HG02870 (cell line): Measurements from ENCODE around the gene MST1.

ENCODE experiments used
- ATAC-seq: cut with Tn5 transposase; IDR thresholded peaks from one replicate; pipeline ENCODE4 v1.9.1; 2021; ENCODE audit warnings: mild to moderate bottlenecking, moderate library complexity; ENCODE audit not compliant: unreplicated experiment

Gene MST1

GRCh38 chr3:49680493-49681231, 8.6 kb downstream of the MST1 start:
- no peak for ATAC-seq

GRCh38 chr3:49675912-49676311, 13.4 kb downstream of the MST1 start:
- no peak for ATAC-seq

GRCh38 chr3:49674497-49674983, 14.7 kb downstream of the MST1 start:
- ATAC-seq: peak; percentile 17

- peak; percentile 73 for ATAC-seq
Measured at GRCh38 chr3:49673715-49674496, 15.4 kb downstream of the MST1 start, which contains the start of gene APEH. APEH (plus strand) TSS chr3:49674351; CDS start chr3:49674402, 51 bp downstream.

DNA sequence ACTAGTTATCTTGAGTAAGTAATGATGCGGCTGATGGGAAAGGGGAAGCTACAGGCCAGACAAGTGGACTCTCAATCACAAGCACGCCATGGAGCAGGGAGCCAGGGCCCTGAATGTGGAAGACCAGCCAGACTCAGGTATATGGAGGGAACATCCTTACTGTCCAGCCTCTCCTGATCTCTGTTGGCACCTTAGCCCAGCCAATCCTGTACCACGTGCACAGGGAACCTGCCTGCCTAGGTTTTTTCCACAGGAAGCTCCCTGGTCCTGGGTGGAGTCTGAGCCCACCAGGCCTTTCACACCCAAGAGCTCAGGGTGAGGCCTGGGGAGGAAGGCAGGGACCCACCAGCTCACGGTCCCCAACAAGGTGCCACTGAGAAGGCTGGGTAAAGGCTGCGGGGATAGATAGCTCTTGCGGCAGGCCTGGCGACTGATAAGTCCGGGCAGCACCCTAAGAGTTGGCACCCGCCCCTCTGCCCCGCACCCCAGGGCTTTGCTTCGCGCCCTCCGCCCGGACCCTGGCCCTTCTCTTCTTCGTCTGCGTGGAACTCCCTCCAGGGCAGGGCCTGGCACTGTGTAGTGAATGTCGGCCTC, 16.1 kb downstream of the MST1 start:
- no peak for ATAC-seq

GRCh38 chr3:49671291-49672288, 17.7 kb downstream of the MST1 start:
- ATAC-seq: no peak

DNA sequence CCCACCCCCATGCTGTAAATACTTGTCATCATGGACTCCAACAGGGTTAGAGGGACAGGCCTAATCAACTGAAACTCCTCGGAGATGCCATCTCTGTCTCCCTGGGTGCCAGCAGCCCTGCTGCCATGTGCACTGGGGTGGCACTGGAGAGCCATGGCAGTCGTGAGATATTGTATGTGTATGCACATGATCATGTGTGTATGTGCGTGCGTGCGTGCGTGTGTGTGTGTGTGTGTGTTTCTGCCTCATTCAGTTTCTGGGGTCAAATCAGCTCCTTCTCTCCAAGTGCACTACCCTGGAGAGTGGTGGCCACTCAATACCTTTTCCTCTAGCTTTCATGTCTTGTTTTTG, 18.4 kb downstream of the MST1 start:
- no peak for ATAC-seq

GRCh38 chr3:49669352-49669751, 19.9 kb downstream of the MST1 start:
- no peak for ATAC-seq

DNA sequence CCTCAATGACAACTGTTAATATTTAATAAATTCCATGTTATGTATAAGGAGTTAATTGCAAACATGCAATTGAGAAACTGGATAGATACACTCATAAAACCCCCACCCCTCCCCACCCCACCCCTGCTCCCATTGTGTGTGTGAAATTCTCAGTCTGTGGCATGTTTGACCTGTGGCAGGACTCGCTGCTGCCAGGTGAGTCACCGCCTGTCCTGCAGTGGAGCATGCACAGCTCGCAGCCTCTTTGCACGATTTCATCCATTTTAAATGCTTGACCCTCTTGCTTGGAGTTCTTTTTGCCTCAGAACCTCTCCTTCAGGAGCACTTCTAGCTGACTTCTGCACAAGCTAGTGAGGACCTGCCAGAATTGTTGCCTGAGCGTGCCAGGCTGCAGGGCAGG, 20.4 kb downstream of the MST1 start:
- no peak for ATAC-seq

- no peak for ATAC-seq
Measured at GRCh38 chr3:49668414-49668797, 20.9 kb downstream of the MST1 start.

- no peak for ATAC-seq
Measured at GRCh38 chr3:49667701-49668413, 21.4 kb downstream of the MST1 start.

DNA sequence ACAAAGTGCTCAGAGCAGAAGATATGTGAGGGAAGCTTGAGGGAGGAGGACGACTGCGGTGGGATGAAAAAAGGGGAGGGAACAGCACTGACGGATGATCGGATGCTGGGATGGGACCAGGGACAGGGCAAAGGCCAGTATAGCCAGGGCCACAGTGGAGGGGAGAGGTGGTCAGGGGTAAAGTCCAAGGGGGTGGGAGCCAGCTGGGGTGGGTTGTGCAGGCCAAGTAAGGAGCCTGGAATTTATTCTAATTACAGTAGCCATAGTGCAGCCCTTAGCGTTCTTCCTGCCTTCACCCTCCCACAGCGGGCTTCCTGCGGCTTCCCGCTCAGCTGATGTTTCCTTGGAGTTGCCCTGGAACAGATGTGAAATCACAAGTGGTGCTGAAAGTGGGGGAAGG, 22.7 kb downstream of the MST1 start:
- ATAC-seq: no peak

DNA sequence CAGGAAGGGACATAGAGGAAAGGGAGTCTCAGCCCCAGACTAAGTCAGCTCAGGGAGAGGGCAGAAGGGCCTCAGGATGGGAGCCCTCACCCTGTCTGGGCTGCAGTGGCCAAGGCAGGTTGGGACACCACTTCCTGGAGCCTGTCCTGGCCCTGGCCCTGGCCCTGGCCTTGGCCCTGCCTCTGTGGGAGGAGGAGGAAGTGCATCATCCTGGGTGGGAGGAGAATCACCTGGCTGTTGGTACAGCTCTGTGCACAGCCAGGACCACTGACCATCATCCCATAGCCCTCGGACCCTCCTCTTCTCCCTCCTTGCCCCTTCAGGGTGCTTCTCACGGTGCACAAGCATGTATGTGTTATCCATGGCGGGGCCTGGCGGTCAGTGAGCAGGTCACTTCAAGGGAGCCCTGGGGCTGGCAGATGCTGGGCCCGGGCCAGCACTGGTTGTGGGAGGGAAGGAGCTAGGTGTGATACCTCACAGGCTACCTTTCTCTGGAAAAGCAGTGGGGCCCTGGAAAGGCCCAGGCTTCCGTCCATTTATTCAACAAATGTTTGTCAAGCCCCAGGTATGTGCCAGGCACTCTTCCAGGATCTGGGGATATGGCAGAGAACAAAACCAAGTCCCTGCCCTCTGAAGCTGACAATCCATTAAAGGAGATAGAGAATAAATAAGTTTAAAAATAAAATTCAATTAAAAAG, 23.3 kb downstream of the MST1 start:
- no peak for ATAC-seq

GRCh38 chr3:49664300-49664699, 25.0 kb downstream of the MST1 start:
- ATAC-seq: no peak

DNA sequence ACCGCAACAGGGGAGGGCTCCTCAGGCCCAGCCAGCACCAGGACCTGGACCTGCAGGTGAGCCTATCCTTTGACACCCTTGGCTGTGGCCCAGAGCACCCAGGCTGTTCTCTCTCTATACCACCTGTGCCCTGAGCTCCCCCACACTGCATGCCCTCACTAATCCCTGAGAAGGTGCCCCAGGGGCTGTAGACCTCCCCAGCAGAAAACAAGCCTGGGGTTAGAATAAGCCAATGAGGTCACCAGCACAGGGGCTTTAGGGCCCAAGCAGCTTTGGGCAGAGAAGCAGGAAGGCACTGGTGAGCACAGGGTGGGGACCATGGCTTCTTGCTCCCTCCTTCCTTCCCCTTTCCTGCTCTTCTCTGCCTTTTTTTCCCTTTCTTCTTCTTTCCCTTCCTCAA, 25.4 kb downstream of the MST1 start:
- no peak for ATAC-seq

GRCh38 chr3:49662720-49663413, 26.4 kb downstream of the MST1 start:
- no peak for ATAC-seq

DNA sequence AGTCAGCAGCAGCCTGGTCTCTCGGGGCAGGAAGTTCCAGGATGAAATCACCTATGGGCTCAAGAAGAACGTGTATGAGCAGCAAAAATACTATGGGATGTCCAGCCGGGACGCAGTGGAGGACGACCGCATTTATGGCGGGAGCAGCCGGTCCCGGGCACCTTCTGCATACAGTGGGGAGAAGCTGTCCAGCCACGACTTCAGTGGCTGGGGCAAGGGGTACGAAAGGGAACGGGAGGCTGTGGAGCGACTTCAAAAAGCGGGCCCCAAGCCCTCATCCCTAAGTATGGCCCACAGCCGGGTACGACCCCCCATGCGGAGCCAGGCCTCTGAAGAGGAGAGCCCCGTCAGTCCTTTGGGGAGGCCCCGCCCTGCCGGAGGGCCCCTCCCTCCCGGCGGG, 27.3 kb downstream of the MST1 start:
- ATAC-seq: no peak

DNA sequence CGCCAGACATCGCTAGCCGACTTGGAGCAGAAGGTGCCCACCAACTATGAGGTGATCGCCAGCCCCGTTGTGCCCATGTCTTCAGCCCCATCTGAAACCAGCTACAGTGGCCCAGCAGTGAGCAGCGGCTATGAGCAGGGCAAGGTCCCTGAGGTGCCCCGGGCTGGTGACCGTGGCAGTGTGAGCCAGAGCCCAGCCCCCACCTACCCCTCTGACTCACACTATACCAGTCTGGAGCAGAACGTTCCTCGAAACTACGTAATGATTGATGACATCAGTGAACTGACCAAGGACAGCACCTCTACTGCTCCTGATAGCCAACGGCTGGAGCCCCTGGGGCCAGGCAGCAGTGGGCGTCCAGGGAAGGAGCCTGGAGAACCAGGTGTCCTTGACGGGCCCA, 28.0 kb downstream of the MST1 start:
- ATAC-seq: no peak

GRCh38 chr3:49659756-49660155, 29.5 kb downstream of the MST1 start:
- ATAC-seq: no peak
